Kidney tubule cell (primary cell): Measurements from ENCODE around the gene PXN.
"Not testable (repeated sequence)": the region's sequence is repeated elsewhere in the genome, so short reads cannot be mapped to it uniquely, and the experiment has no call there.

ENCODE experiments used
- DNase-seq: peaks from one replicate; pipeline ENCODE4 v3.0.0-alpha.2; 2018; ENCODE audit warnings: low spot score

Gene PXN

GRCh38 chr12:120225852-120226640 lies 39.5 kb downstream of the PXN start:
- peak; percentile 68 for DNase-seq

GRCh38 chr12:120225200-120225558 lies 40.4 kb downstream of the PXN start:
- DNase-seq: no peak

- peak; percentile 81 for DNase-seq
Measured at GRCh38 chr12:120224304-120225199, 41.0 kb downstream of the PXN start.

DNA sequence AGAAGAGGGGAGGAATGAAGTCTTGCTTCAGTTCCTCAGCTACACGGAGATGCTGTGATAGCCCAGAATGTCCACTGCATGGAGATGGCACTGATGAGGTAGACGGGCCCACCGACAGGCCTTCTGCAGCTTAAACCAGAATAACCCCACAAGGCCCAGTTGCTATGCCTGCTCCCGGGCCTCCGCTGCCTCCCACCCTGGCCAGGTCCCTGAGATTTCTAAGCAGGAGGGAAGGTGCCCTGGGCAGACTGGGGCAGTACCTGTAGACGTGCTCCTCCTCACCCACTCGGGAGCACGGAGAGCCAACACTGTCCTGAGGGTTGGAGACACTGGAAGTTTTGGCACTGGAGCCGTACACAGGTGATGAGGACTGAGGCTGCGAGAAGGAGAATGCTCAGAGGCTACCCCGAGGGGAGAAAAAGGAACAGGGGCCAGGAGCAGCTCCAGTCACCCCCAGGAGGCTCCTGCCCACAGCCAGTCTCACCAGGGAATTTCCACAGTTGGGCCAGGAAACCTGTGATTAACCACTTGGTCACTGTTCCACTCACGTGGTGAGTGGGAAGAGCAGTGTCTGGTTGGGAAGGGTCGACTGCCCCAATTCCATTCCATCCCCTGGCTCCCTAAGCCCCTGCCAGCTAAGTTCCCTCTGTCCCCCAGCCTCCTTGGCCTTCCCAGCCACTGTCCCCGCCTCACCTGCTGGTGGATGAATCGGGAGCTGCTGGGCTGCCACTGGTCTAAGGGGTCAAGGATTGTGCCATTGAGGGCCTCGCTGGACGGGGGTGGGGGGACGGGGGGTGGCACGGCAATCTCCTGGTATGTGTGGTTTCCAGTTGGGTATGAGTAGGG lies 41.8 kb downstream of the PXN start:
- DNase-seq: peak; percentile 50

- DNase-seq: no peak
Measured at GRCh38 chr12:120222288-120222832, 43.2 kb downstream of the PXN start.

- DNase-seq: no peak
Measured at GRCh38 chr12:120221576-120221900, 44.0 kb downstream of the PXN start.

DNA sequence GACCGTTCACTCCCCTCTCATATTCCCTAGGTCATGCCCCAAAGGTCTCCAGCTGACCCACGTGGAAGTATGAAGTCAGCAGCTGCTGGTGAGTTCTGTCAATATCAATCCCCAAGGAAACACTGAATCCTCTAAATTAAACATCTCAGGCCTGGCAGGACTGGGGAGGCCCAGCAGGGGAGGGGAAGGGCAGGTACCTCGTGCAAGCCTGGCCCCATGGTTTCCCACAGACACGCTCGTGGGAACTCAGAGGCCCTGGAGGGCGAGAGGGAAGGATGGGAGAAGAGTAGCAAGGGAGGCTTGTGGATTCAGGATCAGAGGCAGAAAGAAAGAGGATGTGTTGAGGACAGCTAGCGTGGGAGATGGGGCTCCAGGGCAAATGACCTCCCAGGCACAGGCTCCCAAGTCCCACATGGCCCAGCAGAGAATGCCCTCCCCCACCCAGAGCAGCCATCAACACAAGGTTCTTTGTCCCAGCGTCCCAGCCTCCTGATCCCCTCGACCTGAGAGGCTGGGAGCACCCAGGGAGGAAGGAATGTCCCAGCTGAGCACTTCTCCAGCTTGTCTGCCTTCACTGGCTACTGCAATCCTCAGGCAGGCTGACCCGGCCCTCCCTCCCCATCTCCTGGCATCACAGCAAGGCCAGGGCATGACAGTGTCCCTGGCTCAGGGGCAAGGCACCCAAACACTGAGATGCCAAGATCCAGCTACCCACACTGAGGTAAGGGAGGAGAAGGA lies 44.5 kb downstream of the PXN start:
- DNase-seq: no peak

- DNase-seq: no peak
Measured at GRCh38 chr12:120218680-120219606, 46.6 kb downstream of the PXN start.

- DNase-seq: no peak
Measured at GRCh38 chr12:120216742-120217605, 48.6 kb downstream of the PXN start.

DNA sequence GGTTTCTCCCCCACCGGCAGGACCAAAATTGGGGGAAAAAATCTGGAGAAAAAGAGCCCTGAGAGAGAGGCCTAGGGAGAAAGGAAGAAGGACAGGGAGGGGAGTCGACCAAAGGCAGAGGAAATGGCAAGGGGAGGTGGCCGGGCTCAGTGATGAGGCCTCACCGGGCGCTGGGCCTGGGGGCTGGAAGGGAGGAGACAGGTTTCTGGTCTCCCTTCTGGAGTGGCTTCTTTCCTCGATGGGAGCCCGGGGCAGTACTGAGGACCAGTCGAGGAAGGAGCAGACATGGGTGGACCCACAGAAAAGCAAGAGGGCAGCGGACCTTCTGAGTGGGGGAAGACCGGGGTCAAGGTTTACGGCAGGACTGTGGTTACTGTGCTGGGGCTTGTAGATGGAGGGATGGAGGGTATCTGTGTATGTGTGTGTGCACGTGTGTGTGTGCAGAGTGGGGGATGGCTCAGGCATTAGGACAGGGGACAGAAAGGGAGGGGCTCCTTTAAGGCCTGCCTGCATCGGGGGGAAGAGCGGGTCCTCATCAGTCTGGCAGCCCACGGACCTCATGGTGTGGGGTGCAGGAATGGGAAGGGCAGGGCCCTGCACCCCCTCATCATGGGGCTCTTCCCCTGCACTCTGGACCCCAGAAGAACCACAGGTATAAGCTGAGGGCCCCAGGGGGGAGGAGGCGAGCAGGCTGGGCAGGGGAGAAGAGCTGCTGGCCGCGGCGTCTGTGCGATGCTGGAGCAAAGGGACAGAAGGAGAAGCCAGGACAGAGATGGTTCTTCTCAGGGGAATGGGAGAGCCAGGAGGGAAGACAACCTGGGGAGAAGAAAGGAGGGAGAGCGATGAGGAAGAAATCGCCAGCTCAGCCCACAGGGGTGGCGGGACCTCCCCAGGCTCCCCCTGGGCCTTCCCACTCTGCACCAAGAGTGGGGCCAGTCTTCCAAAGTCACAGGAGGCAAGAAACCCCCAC lies 49.5 kb downstream of the PXN start:
- DNase-seq: no peak

- DNase-seq: no peak
Measured at GRCh38 chr12:120215357-120215735, 50.2 kb downstream of the PXN start.

DNA sequence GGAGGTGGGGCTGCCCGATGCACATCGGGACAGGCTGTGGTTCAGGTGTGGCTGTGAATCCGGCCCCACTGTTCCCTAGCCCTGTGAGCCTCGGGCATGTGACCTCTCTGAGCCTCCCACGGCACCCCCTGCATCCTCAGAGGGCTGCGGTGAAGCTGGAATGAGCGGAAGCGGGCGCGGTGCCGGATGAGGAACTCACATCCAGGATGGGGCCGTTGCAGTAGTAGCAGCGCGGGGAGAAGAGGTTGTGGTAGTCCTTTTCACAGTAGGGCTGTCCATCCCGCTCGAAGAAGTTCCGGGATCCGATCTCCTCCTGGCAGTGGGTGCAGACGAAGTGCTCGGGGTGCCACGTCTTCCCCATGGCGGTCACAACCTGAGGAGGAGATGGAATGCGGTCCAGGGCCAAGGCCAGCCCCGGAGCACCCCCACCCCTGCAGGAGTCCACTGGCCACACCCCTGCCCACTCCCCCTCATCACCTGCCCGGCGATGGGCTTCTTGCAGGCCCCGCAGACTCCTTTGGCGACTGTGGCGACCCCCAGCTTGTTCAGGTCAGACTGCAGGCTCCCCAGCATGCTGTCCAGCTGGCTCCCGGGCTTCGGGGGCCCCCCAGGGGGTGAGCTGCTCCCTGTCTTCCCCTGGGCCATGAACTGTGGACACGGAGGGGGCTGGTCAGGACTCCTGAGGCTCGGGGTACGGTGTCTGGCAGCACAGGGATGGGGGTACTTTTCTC lies 50.7 kb downstream of the PXN start:
- DNase-seq: no peak

GRCh38 chr12:120213758-120214157 lies 51.8 kb downstream of the PXN start:
- DNase-seq: no peak

DNA sequence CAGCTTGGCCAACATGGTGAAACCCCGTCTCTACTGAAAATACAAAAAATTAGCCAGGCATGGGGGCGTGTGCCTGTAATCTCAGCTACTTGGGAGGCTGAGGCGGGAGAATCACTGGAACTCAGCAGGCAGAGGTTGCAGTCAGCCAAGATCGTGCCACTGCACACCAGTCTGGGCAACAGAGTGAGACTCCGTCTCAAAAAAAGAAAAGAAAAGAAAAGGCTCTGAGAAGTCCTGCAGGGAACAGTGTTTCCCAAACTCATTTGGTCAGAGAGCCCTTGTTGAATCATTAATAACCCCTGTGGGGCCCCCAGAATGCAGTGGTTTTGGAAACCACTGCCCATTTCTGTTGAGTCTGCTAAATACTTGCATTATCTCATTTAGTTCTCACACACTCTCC lies 52.3 kb downstream of the PXN start:
- not testable (repeated sequence) for DNase-seq

DNA sequence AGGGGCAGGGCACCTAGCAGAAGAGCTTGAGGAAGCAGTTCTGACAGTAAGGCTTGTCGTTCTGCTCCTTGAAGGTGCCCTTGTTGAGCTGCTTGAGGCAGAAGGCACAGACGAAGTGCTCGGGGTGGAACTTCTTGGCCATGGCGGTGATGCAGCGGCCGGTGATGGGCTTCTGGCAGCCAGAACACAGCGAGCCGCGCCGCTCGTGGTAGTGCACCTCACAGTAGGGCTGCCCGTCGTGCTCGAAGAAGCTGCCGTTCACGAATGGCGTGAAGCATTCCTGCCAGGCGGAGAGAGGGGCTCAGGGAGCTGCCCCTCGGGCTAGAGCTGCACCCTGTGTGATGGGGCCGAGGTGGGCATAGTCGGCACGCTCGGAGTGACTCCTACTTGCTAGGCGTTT lies 53.2 kb downstream of the PXN start:
- DNase-seq: no peak

DNA sequence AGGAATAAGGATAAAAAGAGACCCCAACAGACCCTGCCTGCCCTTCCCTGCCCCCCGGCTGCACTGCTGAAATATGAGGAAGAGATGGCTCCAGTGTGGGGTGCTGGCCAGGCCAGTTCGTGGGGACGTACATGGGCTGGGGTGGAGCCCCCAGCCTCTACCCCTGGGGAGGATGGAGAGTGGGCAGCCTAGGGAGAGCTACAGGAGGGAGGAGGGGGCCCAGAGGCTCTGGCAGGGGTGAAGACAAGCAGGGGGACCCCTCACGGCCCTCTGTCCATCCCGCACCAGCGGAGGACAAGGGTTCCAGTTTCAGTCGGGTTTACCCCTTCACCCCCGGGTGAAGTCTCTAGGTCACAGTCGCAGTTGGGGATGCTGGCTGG lies 53.6 kb downstream of the PXN start:
- DNase-seq: no peak

DNA sequence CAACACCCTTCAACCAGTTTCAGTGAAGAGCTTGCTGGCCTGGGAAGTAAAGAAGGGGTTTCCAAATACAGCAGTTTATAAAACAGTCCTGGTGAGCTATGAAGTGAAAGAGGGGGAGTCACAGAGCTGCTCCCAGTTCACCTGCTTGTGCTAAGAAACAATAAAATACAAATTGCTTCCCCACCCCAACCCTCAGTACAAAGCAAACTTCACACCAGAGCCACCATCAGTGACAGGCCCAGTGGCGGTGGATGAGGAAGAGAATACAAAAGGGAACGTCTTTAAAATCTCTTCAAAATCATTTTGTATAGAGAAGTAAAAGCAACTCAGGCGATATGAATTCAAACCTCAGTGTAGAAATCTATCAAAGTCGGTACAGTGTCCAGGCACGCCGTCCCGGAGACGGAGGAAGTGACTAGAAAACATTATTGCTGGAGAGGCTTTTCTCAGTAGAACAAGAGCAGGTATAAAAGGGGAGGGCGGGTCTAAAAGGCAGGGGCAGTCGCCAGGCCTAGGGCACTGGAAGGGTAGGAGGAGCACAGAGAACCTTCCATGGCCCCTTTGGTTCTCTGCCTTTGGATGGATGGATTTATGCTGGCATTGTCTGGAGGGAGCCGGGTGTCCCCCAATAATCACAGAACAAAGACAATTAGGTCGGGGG lies 54.2 kb downstream of the PXN start:
- no peak for DNase-seq
